ENCODE measurements around the gene CYSLTR2. TPM values are rescaled to one million over a fixed set of nuclear protein-coding genes. Genes with fewer than 3 reads are reported as not detected.

The CYSLTR2 gene
- total RNA-seq, 1 experiment from 2014 or later, result not detected

- CTCF ChIA-PET, result no interaction called here
- ATAC-seq, result no peak
- H3K9me3 ChIP-seq (ENCODE audit: control insufficient read depth, insufficient read depth, low read depth, low read length), result no peaks in the 10 kb centered on the region
- no TSS peak for BruUV-seq (replicated peaks)
- no peak for DNase-seq (ENCODE audit: low read depth, low spot score)
- H3K27me3 ChIP-seq (ENCODE audit: control insufficient read depth, insufficient read depth, low read length), result no peaks in the 10 kb centered on the region
- no peak overlapping the region for H3K4me3 ChIP-seq (ENCODE audit: low read depth in 2 of 2, low read length in 2 of 2)
- no peak for TF ChIP-seq TCF7L2 (IDR thresholded peaks at IDR 0.05; ENCODE audit: low read depth, low read length)
- no peak for TF ChIP-seq REST (IDR thresholded peaks at IDR 0.05; ENCODE audit: insufficient read depth in 1 of 2, low read depth in 2 of 2, low read length in 1 of 2)
- no peak for TF ChIP-seq POLR2AphosphoS5 (IDR thresholded peaks at IDR 0.05; ENCODE audit: low read depth, low read length)
- TF ChIP-seq CTCF (IDR thresholded peaks at IDR 0.05), result no peak
- no peak for TF ChIP-seq SIN3A (IDR thresholded peaks at IDR 0.05; ENCODE audit: borderline replicate concordance, insufficient read depth, low read depth, low read length)
- intact Hi-C loops (cut with micrococcal nuclease; ENCODE audit: unreplicated experiment) (no loop called here), in situ Hi-C loops (cut with HindIII; ENCODE audit: low pct_unique_long_range_greater_than_20kb, low sequenced_read_pairs) (no loop called here)
- H3K27ac ChIP-seq (ENCODE audit: low read length), result no peak overlapping the region
- H3K36me3 ChIP-seq (ENCODE audit: control insufficient read depth, insufficient read depth, low read length), result no peaks in the 10 kb centered on the region
- POLR2A ChIA-PET, result no interaction called here
- H3K4me1 ChIP-seq (ENCODE audit: control insufficient read depth, insufficient read depth, low read length), result no peaks in the 10 kb centered on the region
Observed at GRCh38 chr13:48710160-48710559, 56.4 kb downstream of the CYSLTR2 start.

- ChIA-PET POLR2A (no interaction called here), CTCF (no interaction called here)
- in situ Hi-C loops (cut with HindIII; ENCODE audit: low pct_unique_long_range_greater_than_20kb, low sequenced_read_pairs) (no loop called here), intact Hi-C loops (cut with micrococcal nuclease; ENCODE audit: unreplicated experiment) (no loop called here)
- ATAC-seq (no peak), DNase-seq (ENCODE audit: low read depth, low spot score) (no peak)
- no peak for TF ChIP-seq CTCF (IDR thresholded peaks at IDR 0.05)
- TF ChIP-seq TCF7L2 (IDR thresholded peaks at IDR 0.05; ENCODE audit: low read depth, low read length), result no peak
- TF ChIP-seq POLR2AphosphoS5 (IDR thresholded peaks at IDR 0.05; ENCODE audit: low read depth, low read length), result no peak
- TF ChIP-seq SIN3A (IDR thresholded peaks at IDR 0.05; ENCODE audit: borderline replicate concordance, insufficient read depth, low read depth, low read length), result no peak
- no peak for TF ChIP-seq REST (IDR thresholded peaks at IDR 0.05; ENCODE audit: insufficient read depth in 1 of 2, low read depth in 2 of 2, low read length in 1 of 2)
- Histone ChIP-seq H3K9me3 (ENCODE audit: control insufficient read depth, insufficient read depth, low read depth, low read length) (peaks cover 10% of the 10 kb centered on the region; the same call in 1 of the 2 replicates), H3K4me3 (ENCODE audit: low read depth in 2 of 2, low read length in 2 of 2) (no peak overlapping the region), H3K36me3 (ENCODE audit: control insufficient read depth, insufficient read depth, low read length) (no peaks in the 10 kb centered on the region), H3K4me1 (ENCODE audit: control insufficient read depth, insufficient read depth, low read length) (no peaks in the 10 kb centered on the region), H3K27ac (ENCODE audit: low read length) (no peak overlapping the region), H3K27me3 (ENCODE audit: control insufficient read depth, insufficient read depth, low read length) (no peaks in the 10 kb centered on the region)
- BruUV-seq (replicated peaks), result no TSS peak
Observed at GRCh38 chr13:48712141-48712540, 58.4 kb downstream of the CYSLTR2 start.
